Right lung (tissue), 5 donors: ENCODE results near the gene PROP1. TPM values are rescaled to one million over a fixed set of nuclear protein-coding genes. Genes with fewer than 3 reads are reported as not detected.
"Not testable (repeated sequence)": the region's sequence is repeated elsewhere in the genome, so short reads cannot be mapped to it uniquely, and the experiment has no call there.

Experiments
- DNase-seq, 2 donors: peaks; one replicate each; pipeline ENCODE4 v3.0.0-alpha.2; 2013
- polyA plus RNA-seq, 5 donors: library from polyadenylated mRNA; unstranded; fragments of 120-200 nt; gene quantifications; one replicate each; pipeline versions ENCODE4 v1.2.1 to v1.2.3, GENCODE V29; 2013; ENCODE audit warnings: inconsistent platforms in 1 of 5, low replicate concordance in 1 of 5; ENCODE audit not compliant: insufficient read length in 5 of 5, insufficient read depth in 1 of 5

Gene PROP1
- polyA plus RNA-seq, 5 donors = not detected

DNA sequence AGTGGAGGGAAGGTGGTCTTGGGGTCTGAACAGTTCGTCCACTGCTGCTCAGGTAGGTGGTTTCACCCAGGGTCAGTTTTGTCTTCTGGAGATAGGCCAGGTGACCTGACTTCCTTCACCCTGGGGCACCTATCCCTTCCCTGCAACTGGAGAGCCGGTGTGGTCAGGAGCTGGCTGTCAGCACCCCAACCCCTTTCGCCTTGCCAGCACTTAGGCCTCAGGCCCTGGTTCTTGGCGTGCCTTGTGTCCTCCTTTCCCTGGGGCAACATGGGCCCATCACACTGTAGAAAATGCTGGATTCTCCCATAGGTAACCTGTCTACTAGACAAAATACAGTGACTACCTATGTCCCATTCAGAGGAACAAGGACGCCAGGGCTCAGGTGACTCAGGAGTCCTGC is 13.1 kb downstream of the PROP1 start:
- DNase-seq = no peak

DNA sequence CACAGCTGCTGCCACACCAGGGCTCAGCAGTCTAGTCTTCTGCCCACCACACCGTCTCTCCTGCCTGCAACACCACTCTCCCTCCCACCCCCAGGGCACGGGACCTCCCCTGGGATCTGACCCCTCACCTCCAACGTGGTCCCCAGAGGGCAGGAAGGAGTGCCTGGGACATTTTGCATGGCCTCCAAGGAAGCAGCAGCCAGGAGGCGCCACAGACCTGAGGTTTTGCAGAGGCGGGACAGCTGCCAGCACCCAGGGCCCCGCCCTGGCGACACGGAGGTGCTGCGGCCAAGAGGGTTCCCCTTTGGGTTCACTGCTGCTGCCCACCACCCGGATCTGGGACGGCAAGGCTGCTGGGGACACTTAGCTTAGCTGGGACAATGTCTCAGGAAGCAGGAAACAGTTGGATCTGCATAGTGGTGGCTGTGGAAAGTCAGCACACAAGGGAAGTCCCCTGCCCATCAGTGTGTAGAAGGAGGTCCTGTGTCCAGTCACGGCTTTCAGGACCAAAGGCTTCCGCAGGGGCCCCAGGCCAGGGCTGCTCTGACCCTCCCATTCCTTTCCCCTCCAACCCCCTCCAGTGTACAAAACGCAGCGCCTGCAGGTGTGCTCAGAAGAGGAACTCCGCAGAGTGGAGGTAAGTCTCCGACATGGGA is 13.8 kb downstream of the PROP1 start:
- DNase-seq = no peak

GRCh38 chr5:177981296-177982071 is 14.6 kb downstream of the PROP1 start:
- DNase-seq = no peak

DNA sequence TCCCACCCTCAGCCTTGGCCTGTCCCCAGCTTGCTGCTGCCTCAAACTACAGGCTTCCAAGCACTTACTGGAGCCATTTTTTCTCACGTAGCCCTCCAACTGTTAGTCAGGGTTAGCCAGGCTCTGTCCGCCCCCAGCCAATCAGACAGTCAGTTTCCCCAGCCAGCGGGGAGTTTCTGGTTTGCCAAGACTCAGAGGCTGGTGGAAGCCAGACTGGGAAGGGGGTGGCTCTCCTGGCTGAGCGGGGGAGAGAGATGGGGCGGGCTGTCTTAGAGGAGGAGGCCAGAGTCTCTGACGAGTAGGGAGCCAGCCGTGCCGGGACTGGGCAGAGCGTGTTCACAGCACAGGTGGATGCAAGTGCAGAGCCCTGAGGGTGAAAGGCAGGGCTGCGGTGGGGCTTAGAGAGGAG is 15.3 kb downstream of the PROP1 start:
- no peak for DNase-seq

DNA sequence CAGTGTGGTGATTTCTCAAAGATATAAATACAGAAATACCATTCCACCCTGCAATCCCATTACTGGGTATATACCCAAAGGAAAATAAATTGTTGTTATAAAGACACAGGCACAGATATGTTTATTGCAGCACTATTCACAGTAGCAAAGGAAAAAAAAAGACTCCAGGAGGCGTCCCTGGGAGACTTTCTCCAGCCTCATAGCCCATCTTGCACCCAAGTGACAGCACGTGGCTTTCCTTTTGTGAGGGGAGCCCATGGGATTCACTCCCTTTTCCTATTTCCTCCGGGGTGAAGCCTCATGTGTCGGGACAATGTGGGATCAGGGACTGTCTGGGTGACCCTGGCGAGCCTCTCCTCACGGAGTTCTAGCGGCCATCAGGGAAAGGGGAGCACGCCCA is 18.4 kb downstream of the PROP1 start:
- not testable (repeated sequence) for DNase-seq

- DNase-seq = no peak
Measured at GRCh38 chr5:177973066-177973635, 22.9 kb downstream of the PROP1 start.

DNA sequence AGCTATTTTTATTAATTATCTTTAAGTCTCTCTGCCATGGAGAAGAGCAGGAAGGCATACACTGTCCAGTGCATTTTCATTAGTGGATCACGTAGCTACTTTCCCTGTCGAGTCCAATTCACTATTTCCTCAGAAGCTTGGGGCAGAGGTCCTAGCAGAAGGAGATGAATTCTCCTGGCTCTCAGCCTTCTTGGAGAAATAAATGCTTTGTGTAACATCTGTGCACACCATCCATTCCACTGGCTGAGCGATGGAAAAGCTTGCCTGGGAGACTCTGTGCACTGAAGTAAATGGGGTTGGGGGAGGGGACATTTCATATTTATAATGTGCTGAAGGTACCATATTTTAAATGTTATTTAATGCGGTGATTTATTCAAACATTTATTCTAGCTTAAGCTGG is 23.4 kb downstream of the PROP1 start:
- no peak for DNase-seq

DNA sequence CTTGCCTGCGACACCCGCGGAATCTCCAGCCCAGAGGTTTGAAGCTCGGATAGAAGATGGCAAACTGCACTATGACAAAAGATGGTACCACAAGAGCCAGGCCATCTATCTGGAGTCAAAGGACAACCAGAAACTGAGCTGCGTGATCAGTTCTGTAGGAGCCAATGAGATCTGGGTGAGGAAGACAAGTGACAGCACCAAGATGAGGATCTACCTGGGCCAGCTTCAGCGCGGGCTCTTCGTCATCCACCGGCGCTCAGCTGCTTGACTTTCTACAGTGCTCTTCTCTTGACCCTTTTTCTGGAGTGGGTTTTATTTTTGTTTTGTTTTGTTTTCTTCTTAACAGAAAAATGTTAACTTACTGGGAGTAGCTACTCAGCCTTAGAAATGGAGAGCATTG is 24.0 kb downstream of the PROP1 start:
- DNase-seq = not testable (repeated sequence)

- DNase-seq = no peak
Measured at GRCh38 chr5:177968661-177969211, 27.3 kb downstream of the PROP1 start.

DNA sequence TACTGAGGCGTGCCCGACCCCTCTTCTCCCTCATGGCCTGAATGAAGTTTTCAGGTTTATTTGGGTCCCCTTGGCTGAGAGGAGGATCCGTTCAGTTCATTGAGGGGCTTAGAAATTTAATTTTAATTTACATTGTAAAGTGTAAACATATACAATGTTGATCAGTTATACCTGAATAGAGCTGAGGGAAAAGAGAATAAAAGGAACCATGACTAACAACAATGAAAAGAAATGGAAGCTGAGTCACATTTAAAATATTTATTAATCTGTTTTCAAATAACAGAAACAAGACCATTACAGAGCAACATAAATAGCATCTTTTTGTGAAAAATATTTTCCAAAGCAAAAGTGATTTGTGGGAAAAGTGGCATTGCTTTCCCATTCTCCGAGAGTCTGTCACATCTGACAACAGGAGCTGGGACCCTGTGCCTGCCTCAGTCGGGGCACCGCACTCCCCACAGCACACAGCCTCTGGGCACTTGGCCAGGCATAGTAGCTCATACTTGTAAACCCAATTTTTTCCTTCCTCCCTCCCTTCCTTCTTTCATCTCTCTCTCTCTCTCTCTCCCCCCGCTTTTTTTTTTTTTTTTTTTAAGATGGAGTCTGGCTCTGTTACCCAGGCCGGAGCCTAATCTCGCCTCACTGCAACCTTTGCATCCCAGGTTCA is 28.7 kb downstream of the PROP1 start:
- no peak for DNase-seq

DNA sequence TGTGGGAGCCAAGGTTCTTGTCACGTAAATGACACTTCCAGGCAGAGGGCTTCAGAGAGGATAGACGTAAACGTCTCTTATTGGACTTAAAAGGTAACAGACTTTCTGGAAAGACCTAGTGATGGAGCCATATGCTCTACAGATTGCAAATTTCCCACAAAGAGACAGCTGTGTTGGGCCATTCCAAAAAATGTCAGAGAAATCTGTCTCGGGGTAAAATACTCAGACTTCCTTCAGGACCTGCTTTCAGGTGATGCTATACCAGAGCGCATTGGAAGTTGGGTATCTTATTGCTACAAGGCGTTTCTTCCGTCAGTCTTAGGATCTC is 29.2 kb downstream of the PROP1 start:
- no peak for DNase-seq

- DNase-seq = no peak
Measured at GRCh38 chr5:177966009-177966838, 29.8 kb downstream of the PROP1 start.

DNA sequence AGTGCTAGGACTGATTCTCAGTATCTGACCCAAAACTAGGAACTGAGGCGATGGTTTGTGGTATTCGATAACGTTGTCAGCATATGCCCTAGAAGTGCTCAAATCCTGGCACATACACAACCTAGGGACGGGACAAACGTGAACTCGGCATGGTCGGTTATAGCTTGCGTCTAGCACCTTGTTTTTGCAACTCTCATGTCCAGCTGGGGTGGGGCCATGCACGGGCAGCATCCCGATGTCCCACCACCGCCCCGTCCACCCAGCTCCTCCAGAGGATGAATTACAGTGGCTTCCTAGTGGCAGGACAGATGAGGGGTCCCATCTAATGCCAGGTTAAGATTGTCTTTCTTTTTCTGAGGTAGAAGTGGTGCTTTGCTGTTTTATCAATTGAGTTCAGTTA is 31.6 kb downstream of the PROP1 start:
- no peak for DNase-seq

DNA sequence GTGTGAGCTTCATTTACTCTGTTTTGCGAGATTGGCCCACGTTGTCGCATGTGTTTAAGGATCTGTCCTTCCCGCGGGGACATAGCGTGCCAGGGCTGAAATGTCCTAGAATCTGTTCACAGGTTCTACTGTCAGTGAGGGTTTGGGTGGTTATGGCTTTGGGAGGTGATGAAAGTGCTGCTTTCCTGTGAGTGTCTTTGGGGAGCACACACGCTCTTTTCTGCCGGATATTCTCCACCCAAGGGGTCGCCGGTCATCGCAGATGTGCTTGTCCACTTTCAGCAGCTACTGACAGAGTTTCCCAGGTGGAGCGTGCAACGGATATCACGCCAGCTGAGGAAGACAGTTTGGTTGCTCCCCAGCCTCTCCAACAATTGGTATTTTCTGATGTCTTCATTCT is 32.1 kb downstream of the PROP1 start:
- DNase-seq = no peak

DNA sequence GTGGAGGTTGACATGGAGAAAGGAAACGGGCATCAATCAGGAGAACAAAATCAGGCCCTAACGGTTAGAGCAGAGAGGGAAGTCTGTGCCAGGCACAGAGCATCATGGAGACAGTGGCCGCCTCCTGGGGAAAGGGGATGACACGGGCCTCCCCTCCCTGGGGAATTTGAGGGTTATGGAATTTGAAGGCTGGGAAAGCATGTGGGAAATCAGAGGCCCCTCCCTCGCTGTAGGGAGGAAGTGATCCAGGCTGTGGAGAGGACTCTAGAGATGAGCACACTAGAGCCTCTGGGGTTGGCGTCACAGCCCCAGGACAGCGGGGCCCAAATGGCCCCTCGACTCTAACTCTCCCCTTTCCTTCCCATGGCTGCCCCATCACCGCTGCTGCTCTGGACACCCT is 36.7 kb downstream of the PROP1 start:
- no peak for DNase-seq

- DNase-seq = no peak
Measured at GRCh38 chr5:177958696-177959095, 37.3 kb downstream of the PROP1 start.

GRCh38 chr5:177957241-177957640 is 38.8 kb downstream of the PROP1 start:
- DNase-seq = no peak

- DNase-seq = not testable (repeated sequence)
Measured at GRCh38 chr5:177953101-177953500, 42.9 kb downstream of the PROP1 start.

DNA sequence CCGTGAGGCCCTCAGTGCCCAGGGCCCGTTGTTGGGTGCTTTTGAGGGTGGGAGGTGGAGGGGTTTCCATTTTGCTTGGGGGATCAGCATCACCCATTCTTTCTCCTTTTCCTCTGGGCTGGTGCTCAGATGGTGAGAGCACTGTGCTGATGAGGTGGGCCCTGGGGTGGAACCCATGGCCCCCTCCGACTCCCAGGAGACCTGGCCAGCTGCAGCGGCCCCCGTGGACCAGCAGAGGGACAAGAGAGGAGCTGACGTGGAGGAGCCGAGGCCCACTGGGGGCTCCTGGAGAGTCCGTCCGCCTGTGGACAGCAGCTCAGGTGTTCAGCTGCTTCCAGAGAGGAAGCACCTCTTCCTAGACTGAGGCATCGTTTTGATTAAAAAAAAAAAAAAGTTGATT is 46.4 kb downstream of the PROP1 start:
- not testable (repeated sequence) for DNase-seq

DNA sequence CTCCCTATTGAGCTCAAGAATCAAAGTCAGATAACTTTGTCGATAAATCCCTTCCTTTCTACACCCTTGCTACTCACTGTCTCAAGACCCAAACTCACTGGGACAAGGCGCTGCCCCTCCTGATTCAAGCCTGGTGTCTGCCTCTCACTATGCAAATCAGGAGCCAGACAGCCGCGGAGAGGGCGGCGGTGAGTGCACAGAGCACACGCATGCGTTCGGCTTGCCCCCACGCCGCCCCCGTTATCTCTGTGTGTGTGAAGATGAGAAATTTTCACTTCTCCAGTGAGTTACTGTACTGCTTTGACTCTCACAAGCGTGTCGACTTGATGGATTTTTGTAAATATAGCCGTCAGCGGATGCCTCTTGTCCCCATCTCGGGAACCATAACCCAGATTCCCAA is 47.0 kb downstream of the PROP1 start:
- not testable (repeated sequence) for DNase-seq

GRCh38 chr5:177947912-177948311 is 48.1 kb downstream of the PROP1 start:
- DNase-seq = not testable (repeated sequence)
